Thyroid gland (tissue), 4 donors: Measurements from ENCODE around the gene RPL6.

Experiments used
- POLR2A ChIP-seq, 2 donors: fragments of 450-650 bp; IDR thresholded peaks; one replicate each; pipeline ENCODE4 v1.6.1; 2017; ENCODE audit warnings: antibody characterized with exemption in 2 of 2, mild to moderate bottlenecking in 2 of 2, moderate library complexity in 1 of 2
- TF ChIP-seq, protein P1 (sequence below), 6 experiments: fragments of 200-600 bp in 3 of 6; fragments of 450-650 bp in 3 of 6; sonication (generic) in 3 of 6; IDR thresholded peaks; one replicate each; pipeline ENCODE4 v1.5.1; 2016 to 2019; ENCODE audit warnings: antibody characterized with exemption in 6 of 6, mild to moderate bottlenecking in 2 of 6, inconsistent platforms in 1 of 6, moderate library complexity in 1 of 6

DNA sequence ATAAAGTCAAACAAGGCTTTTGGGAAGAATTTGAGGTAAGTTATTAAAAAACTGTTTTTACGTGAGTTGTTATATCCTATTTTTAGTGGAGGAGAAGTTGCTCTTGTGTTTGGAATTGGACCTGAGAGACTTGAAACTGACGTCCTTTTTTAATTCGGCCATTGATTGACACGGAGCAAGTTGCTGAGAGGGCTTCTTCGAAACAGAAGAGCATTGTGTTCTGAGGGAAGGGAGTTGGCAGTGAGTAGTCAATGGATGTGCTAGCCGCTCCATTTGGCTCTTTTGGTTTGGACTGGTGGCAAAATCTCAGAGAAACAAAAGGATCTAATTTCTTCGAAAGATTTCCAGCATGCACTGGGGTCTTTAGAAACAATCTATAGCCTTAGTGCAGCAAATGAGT, 46.6 kb upstream of the RPL6 start:
- TF ChIP-seq, protein P1, sequence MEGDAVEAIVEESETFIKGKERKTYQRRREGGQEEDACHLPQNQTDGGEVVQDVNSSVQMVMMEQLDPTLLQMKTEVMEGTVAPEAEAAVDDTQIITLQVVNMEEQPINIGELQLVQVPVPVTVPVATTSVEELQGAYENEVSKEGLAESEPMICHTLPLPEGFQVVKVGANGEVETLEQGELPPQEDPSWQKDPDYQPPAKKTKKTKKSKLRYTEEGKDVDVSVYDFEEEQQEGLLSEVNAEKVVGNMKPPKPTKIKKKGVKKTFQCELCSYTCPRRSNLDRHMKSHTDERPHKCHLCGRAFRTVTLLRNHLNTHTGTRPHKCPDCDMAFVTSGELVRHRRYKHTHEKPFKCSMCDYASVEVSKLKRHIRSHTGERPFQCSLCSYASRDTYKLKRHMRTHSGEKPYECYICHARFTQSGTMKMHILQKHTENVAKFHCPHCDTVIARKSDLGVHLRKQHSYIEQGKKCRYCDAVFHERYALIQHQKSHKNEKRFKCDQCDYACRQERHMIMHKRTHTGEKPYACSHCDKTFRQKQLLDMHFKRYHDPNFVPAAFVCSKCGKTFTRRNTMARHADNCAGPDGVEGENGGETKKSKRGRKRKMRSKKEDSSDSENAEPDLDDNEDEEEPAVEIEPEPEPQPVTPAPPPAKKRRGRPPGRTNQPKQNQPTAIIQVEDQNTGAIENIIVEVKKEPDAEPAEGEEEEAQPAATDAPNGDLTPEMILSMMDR (IDR thresholded peaks at IDR 0.05): no peak
- no peak for TF ChIP-seq POLR2A (IDR thresholded peaks at IDR 0.05)
